Activated T-cell treated with anti-CD3 and anti-CD28 coated beads for 1 hour (primary cell): ENCODE results near the gene EYA4.
"Not testable (repeated sequence)": the region's sequence is repeated elsewhere in the genome, so short reads cannot be mapped to it uniquely, and the experiment has no call there.

Experiments
- DNase-seq: peaks from one replicate; pipeline ENCODE4 v3.0.0-alpha.2; 2020; ENCODE audit warnings: low read depth

EYA4 gene

DNA sequence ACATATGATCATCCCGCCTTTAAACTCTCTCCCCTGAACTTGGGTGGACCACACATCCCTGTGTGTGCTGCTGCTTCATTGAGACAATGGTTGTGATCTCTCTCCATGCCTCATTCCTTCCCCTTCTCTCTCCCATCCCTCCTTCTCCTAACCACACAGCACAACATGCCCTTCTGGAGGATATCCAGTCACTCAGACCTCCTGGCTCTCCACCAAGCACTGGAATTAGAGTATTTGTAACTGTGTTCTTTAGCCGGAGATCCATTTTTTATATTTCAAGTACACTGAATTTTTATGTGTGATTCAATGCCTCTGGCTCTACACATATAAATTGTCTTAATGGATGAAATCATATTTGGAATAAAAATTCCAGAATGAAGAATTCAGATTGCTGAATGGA lies 287.4 kb downstream of the EYA4 start:
- DNase-seq = no peak

DNA sequence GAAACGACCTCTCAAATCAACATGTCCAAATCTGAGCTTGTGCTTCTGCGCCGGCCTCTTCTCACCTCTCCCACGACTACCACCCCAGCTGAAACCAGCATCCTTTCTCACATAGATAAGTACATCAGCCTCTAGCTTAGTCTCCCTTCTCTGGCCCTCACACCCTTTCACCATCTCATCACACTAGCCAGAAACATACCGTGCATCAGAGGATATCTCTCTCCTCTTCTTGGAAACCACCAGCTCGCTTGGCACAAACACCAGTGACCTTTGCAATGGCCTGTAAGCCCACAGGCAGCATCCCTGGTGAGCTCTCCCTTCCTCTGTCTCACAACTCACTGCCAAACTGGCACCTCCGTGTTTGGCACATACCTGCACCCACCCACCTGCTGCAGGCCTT lies 291.8 kb downstream of the EYA4 start:
- DNase-seq = no peak

DNA sequence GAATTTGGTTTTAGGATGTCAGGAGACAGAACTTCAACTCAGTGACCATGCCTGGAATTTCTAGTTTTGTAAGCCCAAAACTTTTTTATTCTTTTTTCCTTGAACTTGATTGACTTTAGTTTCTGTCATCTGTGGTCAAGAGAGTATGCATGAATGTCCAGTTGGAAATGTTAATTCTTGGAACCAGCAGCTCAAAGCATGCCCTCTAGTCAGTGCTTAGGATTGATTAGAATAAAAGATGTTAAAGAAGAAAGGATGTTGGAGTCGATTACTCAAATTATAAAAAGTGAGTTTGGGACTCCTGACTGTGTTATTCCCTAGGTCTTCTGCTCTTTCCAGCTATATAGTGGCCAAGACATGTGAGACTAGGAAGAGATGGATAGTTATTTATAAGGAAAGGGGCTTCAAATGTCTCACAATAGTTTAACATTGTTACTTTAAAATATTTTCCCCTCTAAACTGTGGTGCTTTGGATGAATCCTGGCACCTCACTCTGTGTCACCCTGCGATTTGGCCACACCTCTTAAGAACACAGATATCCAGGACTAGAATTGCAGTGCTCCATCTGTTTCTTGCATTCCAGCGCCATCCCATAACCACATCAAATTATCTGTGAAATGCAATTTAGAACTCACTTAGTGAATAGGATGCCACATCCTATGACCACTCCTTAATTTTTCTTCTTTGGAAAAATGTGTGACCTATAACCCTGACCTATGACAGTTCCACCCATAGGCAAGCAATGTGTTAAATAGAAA lies 298.5 kb downstream of the EYA4 start:
- DNase-seq = no peak

DNA sequence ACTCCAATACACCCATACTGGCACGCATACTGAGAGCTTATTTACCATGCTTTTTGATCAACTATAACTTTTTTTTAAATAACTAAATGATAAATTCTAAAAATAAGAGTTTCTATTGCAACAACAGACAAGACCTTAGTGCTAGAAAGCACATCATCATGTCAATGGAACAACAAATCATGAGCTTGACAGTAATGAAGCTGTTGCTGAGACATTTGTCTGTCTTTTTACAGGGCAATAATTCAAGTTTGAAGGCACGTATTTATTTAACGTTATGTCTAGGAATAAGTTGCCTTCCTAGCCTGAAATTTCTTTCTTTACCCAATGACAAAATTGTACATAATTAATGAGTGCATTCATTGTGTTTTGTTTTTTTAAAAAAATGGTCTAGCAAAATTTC lies 299.2 kb downstream of the EYA4 start:
- DNase-seq = no peak

DNA sequence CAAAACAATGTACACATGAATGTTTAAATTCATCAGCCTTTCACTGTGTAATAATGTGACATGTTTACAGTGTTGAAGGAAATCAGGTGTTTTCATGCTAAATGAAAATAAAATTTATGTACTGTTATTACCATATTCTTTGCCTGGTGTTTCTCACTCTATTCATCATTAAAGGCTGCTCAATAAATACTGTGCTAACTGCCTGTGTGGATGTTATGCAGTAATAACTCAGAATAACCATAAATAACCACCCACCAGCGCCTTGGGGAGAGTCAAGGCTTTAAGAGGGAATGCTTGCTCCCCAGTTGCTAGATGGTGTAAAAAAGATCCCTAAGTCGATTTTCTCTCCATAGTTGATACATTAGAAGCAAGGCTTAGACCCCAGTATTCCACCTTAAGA lies 299.9 kb downstream of the EYA4 start:
- no peak for DNase-seq

DNA sequence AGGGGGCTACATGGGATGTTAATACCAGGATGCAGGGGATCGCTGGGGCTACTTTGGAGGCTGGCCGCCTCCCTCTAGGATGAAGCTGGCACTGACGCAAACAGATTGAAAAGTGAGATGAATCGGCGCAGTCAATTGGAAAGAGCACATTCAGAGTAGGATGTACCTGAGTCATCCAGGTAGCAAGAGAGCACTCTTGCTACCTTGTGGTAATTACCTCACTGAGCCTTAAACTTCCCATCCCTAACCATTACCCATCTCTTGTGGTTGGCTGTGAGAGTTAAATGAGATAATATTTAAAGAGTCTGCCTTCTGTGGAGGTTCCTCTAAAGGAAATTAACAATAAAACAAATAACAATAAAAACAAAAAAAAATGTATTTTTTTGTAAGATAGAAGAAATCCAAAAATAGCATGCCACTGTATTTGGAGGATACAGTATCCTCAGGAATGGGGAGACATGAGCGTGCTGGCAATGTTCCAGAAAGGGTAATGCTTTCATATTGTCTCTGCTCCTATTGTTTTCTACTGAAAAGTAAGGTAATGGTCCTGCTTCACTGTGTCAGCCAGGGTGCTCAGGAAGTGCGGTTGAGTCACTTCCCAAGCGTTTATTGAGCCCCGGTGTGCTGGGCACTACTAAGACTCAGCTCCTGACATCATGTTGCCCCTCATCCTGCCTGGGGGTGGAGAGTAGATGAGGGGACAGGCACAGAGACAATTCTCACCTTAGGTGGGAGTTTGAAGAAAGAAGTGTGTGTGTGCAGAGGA lies 301.1 kb downstream of the EYA4 start:
- DNase-seq = no peak

DNA sequence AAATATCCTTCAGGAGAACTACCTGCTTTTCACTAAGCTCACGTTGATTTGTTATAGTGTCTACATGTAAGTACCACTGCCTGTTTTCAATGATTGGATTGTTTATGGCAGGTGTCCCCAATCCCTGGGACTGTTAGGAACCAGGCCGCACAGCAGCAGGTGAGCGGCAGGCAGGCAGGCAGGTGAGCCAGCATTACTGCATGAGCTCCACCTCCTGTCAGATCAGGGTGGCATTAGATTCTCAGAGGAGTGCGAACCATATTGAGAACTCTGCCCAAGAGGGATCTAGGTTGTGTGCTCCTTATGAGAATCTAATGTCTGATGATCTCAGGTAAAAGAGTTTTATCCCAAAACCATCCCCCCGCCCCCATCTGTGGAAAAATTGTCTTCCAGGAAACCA lies 303.3 kb downstream of the EYA4 start:
- no peak for DNase-seq

DNA sequence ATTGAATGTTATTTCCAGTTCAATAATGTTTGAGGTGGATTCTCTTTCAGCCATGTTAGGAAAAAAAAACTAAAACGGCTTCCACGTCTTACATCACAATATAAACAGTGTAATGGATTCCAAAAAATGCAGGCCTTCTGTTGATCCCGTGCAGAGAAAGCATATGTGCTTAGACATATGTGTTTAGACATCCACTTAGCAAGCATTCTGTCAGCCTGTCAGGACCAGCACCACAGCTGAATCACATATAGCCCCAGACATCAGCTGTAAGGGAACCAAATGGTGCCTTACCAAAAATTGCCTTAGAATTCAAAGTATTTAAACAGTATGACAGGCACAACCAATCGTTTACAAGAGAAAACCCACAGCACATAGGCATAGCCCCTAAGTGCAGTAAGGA lies 304.9 kb downstream of the EYA4 start:
- DNase-seq = no peak

DNA sequence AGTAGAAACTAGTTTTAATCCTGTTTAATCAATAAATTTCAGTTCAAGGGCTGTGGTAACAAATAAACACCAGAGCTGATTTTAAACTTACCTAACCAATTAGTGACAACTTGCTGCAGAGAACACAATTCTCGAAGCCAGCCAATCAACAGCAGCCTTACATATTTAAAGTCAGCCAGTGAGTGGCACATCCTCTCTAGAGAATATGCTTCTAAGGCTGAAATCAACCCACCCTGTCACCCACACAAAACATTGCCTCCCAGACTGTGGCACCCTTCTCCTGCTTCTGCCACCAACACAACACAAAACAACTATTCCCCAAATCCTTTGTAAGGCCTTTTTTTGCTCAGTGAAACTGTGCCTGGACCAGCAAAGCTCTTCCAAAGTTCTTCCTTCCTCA lies 306.0 kb downstream of the EYA4 start:
- DNase-seq = no peak

DNA sequence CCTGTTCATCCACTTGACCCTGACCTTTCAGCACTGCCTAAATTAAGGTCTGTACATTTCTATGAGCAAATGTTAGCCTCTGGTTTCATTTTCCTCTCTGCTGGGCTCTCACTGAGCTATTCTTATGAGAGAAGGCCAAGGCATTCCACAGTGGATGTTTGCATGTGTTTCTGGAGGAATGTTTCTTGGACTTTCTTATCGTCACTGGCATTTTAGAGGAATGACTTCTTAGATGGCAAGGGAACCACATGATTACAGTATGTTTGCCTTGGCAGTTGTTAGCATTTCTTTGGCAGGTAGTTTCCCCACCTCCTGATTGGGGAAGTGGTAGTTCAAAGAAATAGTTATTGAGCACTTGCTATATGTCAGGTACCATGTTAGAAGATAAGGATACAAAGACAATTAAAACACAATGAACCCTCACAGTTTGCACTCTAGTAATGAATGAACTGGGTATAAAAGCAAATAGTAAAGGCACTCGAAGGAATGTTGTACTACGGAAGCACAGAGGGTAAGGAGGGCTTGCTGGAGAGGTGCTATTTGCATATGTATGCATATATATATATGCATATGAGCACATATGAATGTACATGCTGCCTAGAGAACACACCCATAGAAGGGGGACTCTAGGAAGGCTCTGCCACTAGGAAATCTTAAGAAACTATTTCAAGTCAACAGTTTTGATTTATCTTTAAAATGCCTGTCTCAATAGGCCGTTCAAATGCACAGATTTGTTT lies 307.4 kb downstream of the EYA4 start:
- no peak for DNase-seq

DNA sequence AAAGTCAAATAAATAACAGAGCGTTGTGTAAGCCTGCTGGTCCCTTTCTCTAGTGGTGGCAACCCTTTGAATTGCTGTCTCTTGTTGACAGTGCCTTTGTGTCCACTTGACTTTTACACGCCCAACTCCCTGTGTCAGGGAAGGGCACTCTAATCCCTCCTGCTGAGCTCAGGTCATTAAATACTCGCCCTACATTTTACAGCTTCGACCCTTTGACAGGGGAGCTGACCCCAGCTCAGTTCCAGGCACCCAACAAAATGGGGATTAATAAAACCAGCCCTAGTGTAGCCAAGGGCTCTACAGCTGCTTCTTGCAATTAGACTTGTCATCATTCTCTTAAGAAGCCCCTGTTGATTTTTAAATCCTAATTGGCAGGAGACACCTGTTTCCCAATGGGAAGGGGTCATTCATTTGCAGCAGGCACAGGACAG lies 308.2 kb downstream of the EYA4 start:
- no peak for DNase-seq

DNA sequence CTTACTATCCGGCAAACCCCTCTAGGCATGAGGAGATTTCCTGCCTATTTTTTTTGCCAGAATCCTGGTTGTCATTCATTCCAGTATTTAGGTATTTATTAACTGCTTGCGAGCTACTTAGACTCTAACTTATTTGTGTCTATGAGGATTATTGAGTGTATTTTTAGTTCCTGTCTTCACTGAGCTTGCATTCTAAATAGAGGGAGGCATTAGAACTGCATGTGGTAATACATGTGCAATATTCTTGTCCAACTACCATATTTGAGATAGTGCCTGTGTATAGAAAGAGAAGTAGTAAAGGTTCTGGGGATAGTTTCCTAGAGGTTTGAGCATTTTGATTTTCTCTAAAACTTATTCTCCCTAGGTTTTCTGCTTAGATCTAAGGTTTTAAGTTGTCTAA lies 308.9 kb downstream of the EYA4 start:
- DNase-seq = no peak

DNA sequence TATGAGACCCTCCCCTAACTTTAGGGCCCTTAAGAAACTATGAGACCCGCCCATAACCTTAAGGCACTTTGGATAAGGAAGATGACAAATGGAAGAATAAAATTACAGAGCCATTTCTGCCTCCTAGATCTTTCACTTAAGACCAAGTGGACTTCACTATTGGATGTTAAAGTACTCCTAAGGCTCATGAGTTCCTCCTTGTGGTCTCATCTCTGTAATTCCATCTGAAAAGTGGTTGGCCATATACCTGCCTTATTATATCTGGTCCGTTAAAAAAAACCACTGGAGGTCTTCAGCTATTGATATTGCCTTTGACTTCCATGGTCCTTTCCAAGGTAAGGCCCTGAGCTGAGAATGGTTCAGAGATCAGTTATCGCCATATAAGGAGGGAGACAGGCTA lies 310.3 kb downstream of the EYA4 start:
- DNase-seq = no peak

DNA sequence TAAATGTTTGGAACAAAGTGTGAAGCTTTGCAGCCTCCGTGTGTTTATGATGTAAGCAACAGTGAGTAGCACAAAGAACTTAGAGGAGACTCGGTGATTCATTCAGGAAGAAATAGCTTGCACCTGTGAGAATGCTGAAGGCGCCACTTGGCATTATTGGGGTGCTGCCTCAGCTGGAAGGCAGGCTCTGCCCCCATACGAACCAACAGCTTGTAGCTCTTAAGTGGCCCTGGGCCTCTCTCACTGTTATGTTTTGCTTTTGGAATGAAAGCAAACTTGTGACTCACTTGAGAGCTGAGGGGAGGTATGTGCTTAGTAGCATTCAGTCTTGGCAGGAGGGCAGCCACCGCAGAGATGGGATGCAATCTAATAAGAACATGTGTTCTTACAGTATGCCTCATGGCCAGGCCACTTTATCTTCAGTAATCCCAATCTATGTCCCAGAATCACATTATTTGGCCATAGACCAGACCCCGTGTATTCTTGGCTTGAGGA lies 310.7 kb downstream of the EYA4 start:
- no peak for DNase-seq

DNA sequence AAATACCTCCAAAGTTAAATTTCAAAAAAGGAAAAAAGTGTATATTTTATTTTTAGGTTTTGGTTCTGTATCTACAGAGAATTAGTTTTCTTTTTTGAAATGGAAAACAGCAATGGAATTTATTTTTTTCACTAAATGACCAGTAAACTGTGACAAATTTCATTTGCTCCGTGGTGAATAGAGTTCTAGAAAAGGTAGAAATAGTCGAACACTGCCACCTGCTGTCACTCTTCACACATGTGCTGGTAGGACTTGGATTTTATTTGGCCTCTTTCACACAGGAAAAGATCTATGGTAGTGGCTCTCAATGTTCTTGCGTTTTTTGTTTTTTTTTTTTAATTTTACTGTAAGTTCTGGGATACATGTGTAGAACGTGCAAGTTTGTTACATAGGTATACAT lies 312.5 kb downstream of the EYA4 start:
- DNase-seq = no peak

DNA sequence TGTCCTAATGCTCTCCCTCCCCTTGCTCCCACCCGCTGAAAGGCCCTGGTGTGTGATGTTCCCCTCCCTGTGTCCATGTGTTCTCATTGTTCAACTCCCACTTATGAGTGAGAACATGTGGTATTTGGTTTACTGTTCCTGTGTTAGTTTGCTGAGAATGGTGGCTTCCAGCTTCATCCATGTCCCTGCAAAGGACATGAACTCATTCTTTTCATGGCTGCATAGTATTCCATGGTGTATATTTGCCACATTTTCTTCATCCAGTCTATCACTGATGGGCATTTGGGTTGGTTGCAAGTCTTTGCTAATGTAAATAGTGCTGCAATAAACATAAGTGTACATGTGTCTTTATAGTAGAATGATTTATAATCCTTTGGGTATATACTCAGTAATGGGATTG lies 313.0 kb downstream of the EYA4 start:
- not testable (repeated sequence) for DNase-seq

DNA sequence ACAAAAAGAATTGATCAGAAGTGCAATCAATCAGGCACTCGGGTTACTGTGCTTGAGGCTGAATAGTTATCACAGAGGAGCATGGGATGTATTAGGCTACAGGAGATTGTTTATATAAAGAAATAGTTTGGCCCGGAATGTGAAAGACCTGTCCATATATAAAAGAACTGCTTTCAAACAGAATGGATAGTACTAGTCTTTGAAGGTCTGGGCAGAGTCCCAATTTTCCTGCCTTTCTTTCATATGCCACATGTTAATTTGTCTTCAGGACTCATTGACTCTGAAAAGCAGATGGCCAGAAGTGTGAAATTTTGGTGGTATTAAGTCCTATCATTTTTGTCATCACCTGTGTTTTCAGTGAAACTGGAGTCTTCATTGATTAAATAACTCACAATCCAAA lies 314.5 kb downstream of the EYA4 start:
- DNase-seq = no peak

DNA sequence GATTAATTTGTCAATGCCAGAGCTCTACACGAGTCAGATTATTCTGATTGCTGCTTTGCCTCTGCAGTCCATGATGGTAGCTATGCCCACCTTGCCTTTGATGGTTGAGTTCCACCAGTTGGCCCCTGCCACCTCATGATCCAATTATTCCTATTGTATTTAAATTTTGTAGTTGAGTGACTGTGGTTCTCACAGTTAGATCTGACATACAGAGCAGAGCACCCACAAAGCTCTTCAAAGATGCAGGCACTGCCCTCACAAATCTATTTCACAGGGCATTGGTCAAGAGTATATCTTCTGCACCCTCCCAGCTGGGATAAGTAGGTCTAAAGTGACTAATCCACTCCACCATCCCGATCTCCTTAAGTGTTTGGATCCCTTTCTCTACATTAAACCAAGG lies 318.8 kb downstream of the EYA4 start:
- no peak for DNase-seq

DNA sequence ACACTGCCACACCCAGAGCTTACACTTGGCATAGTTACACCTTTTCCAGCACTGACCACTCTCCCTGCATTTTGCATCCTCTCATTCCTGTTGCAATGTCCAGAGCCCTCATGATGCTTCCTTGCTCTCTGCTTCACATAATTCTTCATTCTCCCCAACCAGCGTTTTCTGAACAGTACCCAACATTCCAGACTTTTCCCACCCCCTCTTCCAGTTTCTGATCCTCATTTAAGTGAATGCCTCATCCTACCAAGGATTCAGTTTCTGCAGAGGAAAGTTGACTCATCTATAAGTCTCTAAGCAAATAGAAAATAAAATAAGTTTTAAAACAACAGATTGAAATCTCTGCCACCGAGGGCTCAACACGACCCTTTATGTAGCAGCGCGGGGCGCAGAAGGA lies 326.5 kb downstream of the EYA4 start:
- DNase-seq = no peak

DNA sequence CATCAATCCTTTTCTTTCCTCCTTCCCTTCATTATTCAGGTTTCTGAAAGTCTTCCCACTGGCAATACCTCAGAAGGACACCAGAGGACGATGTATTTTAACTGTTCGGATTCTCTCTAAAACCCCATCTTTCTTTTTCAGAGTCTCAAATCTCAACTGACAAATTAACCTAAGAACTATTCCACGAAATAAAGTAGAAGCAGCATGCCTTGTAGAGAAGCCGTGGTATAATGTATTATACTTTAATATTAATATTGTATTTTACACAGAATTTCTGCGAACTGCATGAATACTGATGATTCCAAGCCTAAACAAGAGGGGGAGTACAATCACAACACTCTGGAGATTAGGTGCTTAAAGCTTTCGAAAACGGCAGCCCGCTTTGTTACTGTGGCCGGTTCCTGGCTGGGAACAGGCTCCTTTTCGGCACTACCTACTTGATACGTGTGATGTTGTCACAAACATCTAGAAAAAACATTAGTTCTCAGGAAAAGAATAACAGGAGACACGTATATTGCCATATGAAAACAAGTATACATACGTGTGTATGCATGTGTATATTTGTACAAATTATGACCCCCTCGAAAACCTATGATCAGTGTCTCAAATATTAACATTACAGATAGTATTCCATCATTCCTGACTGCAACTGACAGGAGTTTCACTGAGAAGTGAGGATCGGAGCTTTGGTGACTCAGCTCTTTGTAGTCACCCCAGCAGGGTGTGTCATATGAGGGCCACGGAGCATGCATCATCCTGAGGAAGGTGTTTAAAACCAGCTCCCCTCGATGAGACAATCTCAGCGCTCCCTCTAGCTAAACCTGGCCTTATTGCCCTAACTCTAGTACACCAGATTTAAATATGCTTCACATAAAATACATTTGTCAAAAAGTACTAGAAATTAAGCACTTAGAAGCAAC lies 328.1 kb downstream of the EYA4 start:
- DNase-seq = no peak

DNA sequence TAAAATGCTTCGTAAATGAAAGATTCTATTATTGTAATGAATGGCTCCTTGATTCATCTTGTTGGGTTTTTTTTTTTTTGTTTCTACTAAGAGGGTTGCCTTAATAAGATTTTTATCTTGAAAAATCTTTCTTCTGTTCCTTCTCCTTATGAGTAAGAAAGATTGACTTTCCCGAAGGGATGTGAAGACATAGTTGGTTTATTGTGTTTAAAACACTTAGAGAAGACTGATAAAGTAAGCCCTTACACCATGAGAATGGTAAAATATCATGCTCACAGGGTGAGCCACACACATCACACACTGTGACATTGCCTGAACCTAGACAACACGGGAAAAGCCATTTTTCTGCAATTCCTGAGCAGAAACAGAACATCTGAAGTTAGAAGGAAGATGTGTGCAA lies 330.5 kb downstream of the EYA4 start:
- DNase-seq = no peak

DNA sequence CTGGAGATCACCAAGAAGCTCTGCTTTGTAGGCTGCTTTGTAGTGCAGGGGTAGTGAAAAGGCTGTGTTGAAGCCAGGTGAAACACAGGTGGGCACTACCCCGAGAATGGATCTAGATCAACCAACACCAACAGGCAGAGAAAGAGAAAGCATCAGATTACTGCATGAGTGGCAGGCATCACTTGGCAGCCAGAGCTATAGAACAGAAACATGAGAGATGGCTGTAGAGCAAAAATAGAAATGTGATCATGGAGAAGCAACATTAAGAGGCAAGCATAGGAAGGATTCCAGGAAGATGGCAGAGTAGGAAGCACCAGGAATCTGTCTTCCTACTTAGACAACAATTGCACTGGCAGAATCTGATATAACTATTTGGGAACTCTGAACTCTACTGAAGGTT lies 336.7 kb downstream of the EYA4 start:
- DNase-seq = no peak
